Putamen (tissue), 1 donor: Measurements from ENCODE around the gene CASP10.
A peak's percentile ranks its signal among the peaks of the same experiment; 100 is the strongest.

Experiments
- DNase-seq: peaks from one replicate; pipeline ENCODE4 v3.0.0-alpha.2; 2016; ENCODE audit warnings: low spot score

Gene CASP10

DNA sequence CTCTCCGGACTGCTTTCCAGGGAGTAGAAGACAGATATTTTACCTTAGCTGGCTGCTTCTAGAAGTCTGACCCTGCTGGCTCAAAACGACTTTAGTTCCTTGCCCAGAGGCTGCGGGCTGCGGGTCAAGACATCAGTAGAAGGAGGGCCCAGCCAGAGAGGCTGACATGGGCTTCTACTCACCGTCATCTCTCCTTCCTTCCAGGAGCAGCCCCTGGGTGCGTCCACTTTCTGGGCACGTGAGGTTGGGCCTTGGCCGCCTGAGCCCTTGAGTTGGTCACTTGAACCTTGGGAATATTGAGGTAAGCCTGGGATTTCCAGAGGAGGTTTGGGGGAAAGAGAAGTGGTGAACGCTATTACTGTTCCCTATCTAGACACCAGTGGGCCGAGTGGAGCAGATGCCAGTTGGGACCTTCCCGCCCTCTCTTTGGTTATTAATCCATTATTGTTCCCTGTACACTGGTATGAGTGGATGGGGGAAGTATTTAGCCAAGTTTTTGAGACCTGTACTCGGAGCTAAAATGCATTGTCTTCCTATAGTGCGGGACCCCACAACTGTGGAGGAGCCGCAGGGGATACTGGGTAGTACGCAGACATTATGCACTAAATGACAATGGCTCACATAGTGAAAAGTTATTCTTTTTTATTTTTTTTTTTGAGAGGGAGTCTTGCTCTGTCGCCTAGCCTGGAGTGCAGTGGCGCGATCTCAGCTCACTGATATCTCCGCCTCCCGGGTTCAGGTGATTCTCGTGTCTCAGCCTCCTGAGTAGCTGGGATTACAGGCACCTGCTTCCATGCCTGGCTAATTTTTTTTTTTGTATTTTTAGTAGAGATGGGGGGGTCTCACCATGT, 51.1 kb downstream of the CASP10 start:
- no peak for DNase-seq

DNA sequence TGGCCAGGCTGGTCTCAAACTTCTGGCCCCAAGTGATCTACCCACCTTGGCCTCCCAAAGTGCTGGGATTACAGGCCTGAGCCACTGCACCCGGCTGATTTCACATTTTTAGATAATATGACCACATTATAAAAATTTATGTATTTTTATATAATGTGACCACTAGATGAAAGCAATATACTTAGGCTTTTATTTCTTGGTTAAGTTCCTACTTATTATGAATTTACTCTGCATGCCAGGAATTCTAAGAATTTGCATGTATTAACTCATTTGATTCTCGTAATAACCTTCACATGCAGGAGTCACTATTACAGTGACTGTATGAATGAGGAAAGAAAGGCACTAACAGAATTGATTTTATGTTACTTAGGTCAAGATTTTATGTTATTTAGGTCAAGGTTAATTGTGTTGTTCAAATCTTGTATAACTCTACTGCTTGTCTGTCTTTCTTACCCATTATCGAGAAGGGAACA, 51.8 kb downstream of the CASP10 start:
- DNase-seq: no peak

- peak; percentile 43 for DNase-seq
These were observed 53.2 kb downstream of the CASP10 start for GRCh38 chr2:201235860-201236811.

- DNase-seq: no peak
These were observed 54.7 kb downstream of the CASP10 start for GRCh38 chr2:201237486-201238123.

DNA sequence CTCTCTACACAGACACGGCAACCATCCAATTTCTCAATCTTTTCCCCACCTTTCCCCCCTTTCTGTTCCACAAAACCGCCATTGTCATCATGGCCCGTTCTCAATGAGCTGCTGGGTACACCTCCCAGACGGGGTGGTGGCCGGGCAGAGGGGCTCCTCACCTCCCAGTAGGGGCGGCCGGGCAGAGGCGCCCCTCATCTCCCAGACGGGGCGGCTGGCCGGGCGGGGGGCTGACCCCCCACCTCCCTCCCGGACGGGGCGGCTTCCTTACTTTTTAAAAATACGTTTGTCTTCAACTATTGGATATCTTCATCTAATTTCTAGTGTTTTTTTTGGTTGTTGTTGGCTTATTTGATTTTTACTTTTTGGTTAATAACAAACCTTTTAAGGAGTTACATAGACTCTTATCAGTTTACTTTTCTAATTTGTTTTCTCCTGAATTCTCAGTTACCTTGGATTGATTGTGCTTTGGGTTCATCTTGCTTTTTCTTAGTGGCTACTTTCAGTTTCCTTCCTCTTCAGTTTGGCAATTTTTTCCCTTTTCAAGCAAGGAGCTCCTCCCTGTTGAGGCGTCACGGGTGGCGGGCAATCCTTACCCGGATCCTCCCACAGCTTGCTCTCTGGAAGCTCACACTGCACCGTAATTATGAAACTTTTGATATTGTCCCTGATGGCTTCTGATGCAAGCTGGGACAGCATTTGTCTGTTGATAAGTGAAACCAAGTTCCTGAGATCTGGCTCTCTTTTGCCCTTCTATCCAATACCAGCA, 56.4 kb downstream of the CASP10 start:
- DNase-seq: peak; percentile 15

GRCh38 chr2:201242571-201243277, 59.8 kb downstream of the CASP10 start:
- DNase-seq: no peak

GRCh38 chr2:201244829-201245228, 61.9 kb downstream of the CASP10 start:
- no peak for DNase-seq

- DNase-seq: no peak
These were observed 63.3 kb downstream of the CASP10 start for GRCh38 chr2:201246280-201246679.

DNA sequence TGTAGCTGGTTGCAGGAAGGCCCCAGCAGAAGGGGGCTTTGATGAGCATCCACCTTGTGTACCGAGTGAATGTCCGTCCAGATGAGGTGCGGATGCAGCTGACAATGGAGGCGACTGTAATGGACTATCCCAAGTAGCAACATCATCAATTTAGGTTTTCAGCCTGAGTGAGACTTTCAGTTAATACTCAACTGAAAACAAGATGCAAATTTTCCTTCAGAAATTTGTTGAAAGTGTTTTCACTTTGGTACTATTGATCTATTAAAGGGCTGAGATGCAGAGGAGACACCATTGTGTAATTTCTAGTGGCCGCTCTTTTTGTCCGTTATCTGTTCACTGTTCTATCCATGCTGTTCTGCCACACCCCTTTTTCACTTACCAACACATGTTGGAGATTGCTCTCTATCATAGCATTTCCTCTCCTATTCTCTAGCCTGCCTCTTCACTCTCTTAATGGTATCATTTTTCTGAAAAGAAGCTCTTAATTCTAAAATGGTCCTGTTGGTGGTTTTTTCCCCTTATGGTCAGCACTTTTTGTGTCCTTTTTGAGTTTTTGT, 65.4 kb downstream of the CASP10 start:
- no peak for DNase-seq

DNA sequence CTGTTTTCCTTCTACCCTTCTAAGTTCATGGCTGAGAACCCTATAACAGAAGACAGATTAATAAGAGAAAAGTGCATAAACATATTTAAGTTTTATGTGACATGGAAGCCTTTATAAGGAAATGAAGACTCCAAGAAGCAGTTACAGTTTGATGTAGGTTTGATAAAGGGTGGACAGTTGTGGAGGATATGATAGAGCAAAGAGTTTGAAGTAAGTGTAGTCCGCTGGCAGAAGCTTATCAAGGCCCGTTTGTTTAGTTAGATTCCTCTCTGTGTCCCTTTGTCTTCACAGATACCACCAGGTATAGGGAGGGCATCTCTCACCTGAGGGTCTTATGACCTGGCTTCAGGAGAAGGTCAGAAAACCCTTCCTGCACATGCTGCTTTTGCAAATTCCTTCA, 66.9 kb downstream of the CASP10 start:
- no peak for DNase-seq

- DNase-seq: no peak
These were observed 67.8 kb downstream of the CASP10 start for GRCh38 chr2:201250741-201251140.

DNA sequence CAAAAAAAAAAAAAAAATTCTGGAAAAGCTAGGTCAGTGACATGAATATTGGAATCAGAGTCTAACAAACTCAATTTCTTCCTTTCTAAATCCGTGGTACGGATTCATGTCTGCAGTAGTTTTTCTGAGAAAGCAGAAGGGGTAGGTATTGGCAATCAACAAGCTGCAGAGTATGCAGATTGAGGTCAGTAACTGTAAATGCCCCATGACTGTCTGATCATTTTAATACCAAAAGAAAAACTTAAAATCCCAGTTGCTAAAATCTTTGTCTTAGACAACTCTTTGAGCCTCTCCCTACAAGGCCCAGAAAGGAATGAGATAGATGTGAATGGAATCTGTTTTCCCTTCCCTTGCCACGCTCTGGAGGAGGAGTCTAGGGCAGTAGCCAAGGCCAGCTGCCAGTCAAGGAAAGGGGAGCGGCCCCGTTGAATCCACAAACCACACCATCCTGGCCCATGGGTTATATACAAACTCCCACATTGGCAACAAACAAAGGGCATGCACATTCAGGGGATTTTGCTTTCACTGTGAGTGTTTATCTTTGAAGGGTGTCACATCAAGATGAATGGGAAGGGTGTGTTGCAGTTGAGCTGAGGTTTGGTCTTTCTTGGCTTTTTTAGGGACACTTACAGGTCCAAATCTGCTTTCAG, 71.3 kb downstream of the CASP10 start:
- no peak for DNase-seq

GRCh38 chr2:201255408-201256033, 72.6 kb downstream of the CASP10 start:
- no peak for DNase-seq

GRCh38 chr2:201256082-201256481, 73.1 kb downstream of the CASP10 start:
- no peak for DNase-seq

GRCh38 chr2:201257381-201257955, 74.5 kb downstream of the CASP10 start:
- no peak for DNase-seq

DNA sequence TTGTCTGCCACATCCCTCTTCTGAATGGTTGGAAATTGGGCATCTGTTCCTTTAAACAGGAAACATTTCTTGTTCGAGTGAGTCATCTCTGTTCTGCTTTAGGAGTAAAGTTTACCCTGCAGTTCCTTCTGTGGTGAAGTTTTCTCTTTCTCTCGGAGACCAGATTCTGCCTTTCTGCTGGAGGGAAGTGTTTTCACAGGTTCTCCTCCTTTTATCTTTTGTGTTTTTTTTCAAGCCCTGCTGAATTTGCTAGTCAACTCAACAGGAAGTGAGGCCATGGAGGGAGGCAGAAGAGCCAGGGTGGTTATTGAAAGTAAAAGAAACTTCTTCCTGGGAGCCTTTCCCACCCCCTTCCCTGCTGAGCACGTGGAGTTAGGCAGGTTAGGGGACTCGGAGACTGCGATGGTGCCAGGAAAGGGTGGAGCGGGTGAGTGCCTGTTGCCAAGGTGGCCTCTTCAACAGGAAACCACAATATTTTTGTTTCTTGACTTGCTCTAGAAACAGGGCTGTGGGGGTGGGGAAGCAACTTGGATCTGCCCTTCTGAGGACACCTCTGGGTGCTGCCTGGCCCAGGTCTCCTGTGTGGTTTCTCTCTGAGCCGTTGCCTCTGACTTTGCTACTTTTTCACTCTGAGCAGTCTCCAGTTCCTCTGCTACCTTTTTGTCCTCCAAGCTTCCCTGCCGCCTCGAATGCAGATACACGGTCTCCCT, 75.2 kb downstream of the CASP10 start:
- peak; percentile 24 for DNase-seq

DNA sequence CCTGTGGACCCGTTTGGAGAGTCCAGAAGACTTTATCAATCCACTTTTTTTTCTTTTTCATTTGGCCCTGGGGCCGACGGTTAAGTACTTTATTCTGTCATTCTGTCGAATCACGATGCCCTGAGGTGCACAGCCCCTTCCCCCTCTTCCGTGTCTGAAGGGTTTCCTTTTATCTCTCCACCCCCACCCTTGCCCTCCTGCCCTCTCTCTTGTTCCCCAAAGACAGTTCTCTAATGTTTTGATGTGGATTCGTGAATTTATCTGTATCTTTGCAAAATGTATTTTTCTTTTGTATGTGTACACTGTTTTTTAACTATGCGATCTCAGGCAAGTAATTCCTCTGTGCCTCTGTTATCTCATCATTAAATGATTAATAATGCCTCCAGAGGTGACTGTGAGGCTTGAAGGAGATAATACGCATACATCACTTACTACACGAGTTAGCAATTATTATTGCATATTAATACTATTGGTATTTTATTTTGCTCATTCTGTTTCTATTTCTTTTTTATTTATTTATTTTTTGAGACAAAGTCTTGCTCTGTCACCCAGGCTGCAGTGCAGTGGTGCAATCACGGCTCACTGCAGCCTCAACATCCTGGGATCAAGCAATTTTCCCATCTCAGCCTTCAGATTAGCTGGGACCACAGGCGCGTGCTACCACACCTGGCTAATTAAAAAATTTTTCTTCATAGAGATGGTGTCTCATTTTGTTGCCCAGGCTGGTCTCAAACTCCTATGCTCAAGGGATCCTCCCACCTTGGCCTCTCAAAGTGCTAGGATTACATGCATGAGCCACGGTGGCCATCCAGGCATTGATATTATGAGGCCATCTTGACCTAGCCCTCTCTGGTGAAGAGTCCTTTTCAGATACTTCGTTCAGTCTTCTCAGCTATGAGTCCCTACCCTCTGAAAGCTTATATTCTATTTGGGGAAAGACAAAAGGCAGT, 76.0 kb downstream of the CASP10 start:
- DNase-seq: no peak
